GM19467 (cell line): ENCODE results near the gene AMFR.
"Not testable (repeated sequence)": the region's sequence is repeated elsewhere in the genome, so short reads cannot be mapped to it uniquely, and the experiment has no call there.

Source experiments
- ATAC-seq: cut with Tn5 transposase; IDR thresholded peaks from one replicate; pipeline ENCODE4 v1.9.1; 2021; ENCODE audit warnings: mild to moderate bottlenecking, moderate library complexity; ENCODE audit not compliant: unreplicated experiment

Gene AMFR

GRCh38 chr16:56396724-56397123, 28.6 kb downstream of the AMFR start:
- ATAC-seq = not testable (repeated sequence)

- no peak for ATAC-seq
Observed at GRCh38 chr16:56389554-56389953, 35.8 kb downstream of the AMFR start.

GRCh38 chr16:56388209-56388608, 37.1 kb downstream of the AMFR start:
- ATAC-seq = no peak

- no peak for ATAC-seq
Observed at GRCh38 chr16:56387396-56387795, 37.9 kb downstream of the AMFR start.

GRCh38 chr16:56384074-56384721, 41.1 kb downstream of the AMFR start:
- ATAC-seq = no peak

GRCh38 chr16:56382901-56383355, 42.4 kb downstream of the AMFR start:
- ATAC-seq = no peak

- no peak for ATAC-seq
Observed at GRCh38 chr16:56382459-56382858, 42.9 kb downstream of the AMFR start.

GRCh38 chr16:56380778-56381485, 44.4 kb downstream of the AMFR start:
- ATAC-seq = not testable (repeated sequence)

- ATAC-seq = not testable (repeated sequence)
Observed at GRCh38 chr16:56379044-56379443, 46.3 kb downstream of the AMFR start.

GRCh38 chr16:56375792-56376191, 49.6 kb downstream of the AMFR start:
- not testable (repeated sequence) for ATAC-seq

GRCh38 chr16:56373003-56373402, 52.3 kb downstream of the AMFR start:
- no peak for ATAC-seq

- no peak for ATAC-seq
Observed at GRCh38 chr16:56372013-56372634, 53.2 kb downstream of the AMFR start.

- no peak for ATAC-seq
Observed at GRCh38 chr16:56371660-56371937, 53.7 kb downstream of the AMFR start.

GRCh38 chr16:56370875-56371659, 54.3 kb downstream of the AMFR start:
- no peak for ATAC-seq

GRCh38 chr16:56370185-56370874, 55.0 kb downstream of the AMFR start:
- ATAC-seq = no peak

GRCh38 chr16:56369202-56369601, 56.1 kb downstream of the AMFR start:
- no peak for ATAC-seq

- ATAC-seq = no peak
Observed at GRCh38 chr16:56368545-56368944, 56.8 kb downstream of the AMFR start.

- ATAC-seq = no peak
Observed at GRCh38 chr16:56367764-56368163, 57.6 kb downstream of the AMFR start.

GRCh38 chr16:56366945-56367344, 58.4 kb downstream of the AMFR start:
- ATAC-seq = no peak

GRCh38 chr16:56365552-56365951, 59.8 kb downstream of the AMFR start:
- ATAC-seq = no peak

- ATAC-seq = no peak
Observed at GRCh38 chr16:56364865-56365264, 60.5 kb downstream of the AMFR start.
